Activated CD8-positive, alpha-beta memory T cell treated with anti-CD3 and anti-CD28 coated beads for 24 hours (primary cell): ENCODE results near the gene NR1I2.

Experiments
- DNase-seq: peaks from one replicate; pipeline ENCODE4 v3.0.0-alpha.2; 2020

The NR1I2 gene

GRCh38 chr3:119781330-119782198 lies at the start of gene NR1I2:
NR1I2 (plus strand) TSS chr3:119782101.
- DNase-seq = no peak

DNA sequence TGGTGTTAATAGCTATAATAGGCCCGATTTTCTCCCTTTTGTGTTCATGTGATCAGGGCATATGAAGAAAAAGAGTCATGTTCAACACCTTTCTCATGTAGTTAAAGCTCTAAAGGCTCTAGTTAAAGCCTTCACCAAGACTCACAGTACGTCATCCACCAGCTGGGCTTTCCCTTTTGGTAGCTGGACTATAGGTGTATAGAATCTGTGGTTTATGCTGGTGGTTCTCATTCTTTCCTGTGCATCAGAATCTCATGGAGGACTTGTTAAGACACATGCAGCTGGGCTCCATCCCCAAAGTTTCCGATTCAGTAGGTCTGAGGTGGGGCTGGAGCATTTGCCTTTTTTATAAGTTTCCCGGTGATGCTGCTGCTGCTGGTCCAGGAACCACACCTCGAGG lies 48.1 kb upstream of the NR1I2 start:
- DNase-seq = no peak

DNA sequence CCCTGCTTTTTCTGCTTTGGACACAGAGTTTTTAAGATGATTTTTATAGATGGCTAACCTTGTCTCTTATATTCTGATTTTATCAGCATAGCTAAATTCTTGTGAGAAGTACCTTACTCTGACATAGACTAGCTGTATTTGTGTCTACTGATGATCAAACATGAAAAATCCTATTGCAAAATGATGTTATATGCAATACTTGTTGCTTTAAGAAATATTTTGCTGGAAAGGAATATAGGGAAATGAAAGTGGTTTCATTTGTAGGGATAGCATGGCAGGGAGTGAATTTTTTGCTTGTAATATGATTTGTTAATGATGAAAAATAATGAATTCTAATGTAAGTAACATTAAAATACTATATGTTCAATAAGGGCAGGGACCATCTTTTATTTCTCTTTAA lies 43.2 kb upstream of the NR1I2 start:
- no peak for DNase-seq

DNA sequence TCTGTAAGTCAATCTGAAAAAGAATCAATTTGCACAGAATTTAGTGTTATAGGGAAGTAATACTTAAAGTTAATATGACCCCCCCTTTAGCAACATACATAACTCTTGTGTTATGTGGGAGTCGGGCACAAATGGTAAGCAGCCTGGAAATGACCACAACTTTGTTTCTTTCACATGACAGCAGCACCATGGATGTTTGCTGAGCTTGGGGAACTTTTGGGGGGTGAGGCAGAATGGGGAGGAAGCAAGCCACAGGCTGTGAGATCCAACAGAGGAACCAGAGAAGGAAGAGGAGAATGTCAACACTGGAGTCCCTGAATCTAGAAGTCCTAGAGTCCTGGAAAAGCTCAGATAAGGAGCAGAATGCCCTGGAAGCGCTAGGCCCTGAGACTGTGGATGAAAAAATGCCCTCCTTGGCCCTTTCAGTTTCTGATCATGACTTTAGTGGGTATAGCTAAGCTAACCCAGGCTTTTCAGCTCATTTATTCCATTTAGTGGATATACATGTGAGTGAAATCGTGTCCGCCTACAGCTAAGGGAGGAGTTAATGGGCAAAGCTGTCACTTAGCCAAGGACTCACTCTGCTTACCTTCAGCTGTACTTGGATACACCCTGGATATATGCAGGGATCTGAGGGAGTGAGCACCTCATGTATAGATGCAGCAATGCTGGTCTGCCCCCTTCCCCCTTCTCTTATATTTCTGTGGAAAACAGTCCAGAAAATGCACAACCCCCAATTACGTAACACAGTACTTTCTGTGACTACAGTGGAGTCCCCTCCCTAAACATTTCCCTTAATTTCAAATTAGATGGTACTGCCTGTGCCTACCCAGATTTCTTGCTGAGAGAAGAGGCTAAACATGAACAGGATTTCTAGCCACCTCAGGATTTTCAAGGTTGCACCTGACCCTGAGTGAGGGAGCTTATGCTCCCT lies 40.0 kb upstream of the NR1I2 start:
- no peak for DNase-seq

DNA sequence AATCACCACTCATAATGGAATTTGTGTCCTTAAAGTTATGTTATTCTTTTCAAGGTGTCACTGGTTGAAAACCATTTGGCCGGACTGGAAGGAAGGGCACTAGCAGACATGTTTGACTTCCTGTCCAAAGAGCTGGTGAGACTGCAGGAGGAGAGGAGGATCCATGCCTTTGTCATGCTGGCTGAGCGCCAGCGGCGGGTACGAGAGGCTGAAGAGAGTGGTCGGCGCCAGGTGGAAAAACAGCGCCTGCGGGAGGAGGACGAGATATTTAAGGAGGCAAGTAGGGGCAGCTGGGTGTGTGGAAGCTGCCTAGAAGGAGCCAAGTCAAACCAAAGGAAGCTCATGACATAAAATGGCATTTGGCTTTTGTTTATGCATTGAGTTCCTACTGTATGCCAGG lies 38.0 kb upstream of the NR1I2 start:
- DNase-seq = no peak

GRCh38 chr3:119745942-119746341 lies 36.0 kb upstream of the NR1I2 start:
- no peak for DNase-seq

GRCh38 chr3:119746423-119746822 lies 35.5 kb upstream of the NR1I2 start:
- no peak for DNase-seq

- DNase-seq = no peak
Measured at GRCh38 chr3:119747357-119747756, 34.5 kb upstream of the NR1I2 start.

DNA sequence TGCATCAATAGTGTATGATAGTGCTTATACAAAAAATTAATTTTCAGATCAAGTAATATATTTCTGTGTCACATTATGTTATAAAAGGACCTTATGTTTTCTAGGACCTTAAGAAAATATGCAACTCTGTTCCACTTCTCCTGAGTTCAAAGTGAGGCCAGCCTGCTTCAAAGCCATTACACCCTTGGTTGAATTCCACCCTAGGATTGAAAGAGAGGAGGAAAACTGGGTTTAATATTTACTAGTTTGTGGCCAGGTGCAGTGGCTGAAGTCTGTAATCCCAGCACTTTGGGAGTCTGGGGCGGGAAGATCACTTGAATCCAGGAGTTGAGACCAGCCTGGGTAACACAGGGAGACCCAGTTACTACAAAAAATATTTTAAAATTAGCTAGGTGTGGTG lies 32.9 kb upstream of the NR1I2 start:
- no peak for DNase-seq

GRCh38 chr3:119751423-119751822 lies 30.5 kb upstream of the NR1I2 start:
- DNase-seq = no peak

- DNase-seq = no peak
Measured at GRCh38 chr3:119759962-119760361, 21.9 kb upstream of the NR1I2 start.

DNA sequence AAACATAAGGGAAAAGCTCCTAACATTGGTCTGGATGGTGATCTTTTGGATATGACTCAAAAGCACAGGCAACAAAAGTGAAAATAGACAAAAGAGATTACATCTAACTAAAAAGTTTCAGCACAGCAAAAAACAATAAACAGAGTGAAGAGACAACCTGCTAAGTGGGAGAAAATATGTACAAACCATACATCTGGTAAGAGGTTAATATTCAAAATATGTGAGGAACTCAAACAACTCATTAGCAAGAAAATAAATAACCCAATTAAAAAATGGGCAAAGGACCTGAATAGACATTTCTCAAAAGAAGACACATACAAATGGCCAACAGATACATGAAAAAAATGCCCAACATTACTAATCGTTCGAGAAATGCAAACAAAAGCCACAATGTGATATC lies 19.0 kb upstream of the NR1I2 start:
- no peak for DNase-seq

GRCh38 chr3:119763466-119763865 lies 18.4 kb upstream of the NR1I2 start:
- no peak for DNase-seq

GRCh38 chr3:119765239-119765638 lies 16.7 kb upstream of the NR1I2 start:
- no peak for DNase-seq

- no peak for DNase-seq
Measured at GRCh38 chr3:119767936-119768601, 13.8 kb upstream of the NR1I2 start.

GRCh38 chr3:119768668-119769393 lies 13.1 kb upstream of the NR1I2 start:
- DNase-seq = no peak

- no peak for DNase-seq
Measured at GRCh38 chr3:119769394-119770149, 12.3 kb upstream of the NR1I2 start.

- DNase-seq = no peak
Measured at GRCh38 chr3:119774444-119774843, 7.5 kb upstream of the NR1I2 start.

DNA sequence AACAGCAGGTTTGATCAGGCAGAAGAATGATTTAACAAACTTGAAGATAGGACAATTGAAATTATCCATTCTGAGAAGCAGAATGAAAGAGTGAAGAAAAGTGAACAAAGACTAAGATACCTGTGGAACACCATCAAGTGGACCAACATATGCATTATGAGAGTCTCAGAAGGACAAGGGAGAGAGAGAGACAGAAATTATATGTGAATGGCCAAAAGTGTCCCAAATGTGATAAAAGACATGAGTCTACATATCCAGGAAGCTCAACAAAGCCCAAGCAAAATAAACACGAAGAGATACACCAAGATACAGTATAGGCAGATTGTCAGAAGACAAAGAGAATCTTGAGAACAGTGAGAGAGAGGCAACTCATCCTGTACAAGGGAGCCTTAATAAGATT lies 5.6 kb upstream of the NR1I2 start:
- DNase-seq = no peak

- no peak for DNase-seq
Measured at GRCh38 chr3:119778176-119778575, 3.7 kb upstream of the NR1I2 start.

- no peak for DNase-seq
Measured at GRCh38 chr3:119778811-119779210, 3.1 kb upstream of the NR1I2 start.
